ENCODE measurements around the gene ASCL2.

The ASCL2 gene

GRCh38 chr11:2271327-2272227 is 1.2 kb upstream of the ASCL2 start:
- DNase-seq (ENCODE audit: low read depth): no peak

- no peak for DNase-seq (ENCODE audit: low read depth)
These were observed 614 bp upstream of the ASCL2 start for GRCh38 chr11:2271077-2271326.

GRCh38 chr11:2269601-2270321 is 627 bp downstream of the ASCL2 start:
- peak; percentile 51 for DNase-seq (ENCODE audit: low read depth)

GRCh38 chr11:2268729-2269600 is 1.4 kb downstream of the ASCL2 start:
- peak; percentile 5 for DNase-seq (ENCODE audit: low read depth)

GRCh38 chr11:2267851-2268728 is 2.3 kb downstream of the ASCL2 start:
- DNase-seq (ENCODE audit: low read depth): no peak

GRCh38 chr11:2267306-2267850 is 3.0 kb downstream of the ASCL2 start:
- no peak for DNase-seq (ENCODE audit: low read depth)

GRCh38 chr11:2266586-2267305 is 3.6 kb downstream of the ASCL2 start:
- DNase-seq (ENCODE audit: low read depth): no peak

GRCh38 chr11:2265854-2266585 is 4.4 kb downstream of the ASCL2 start:
- DNase-seq (ENCODE audit: low read depth): no peak

- no peak for DNase-seq (ENCODE audit: low read depth)
These were observed 5.0 kb downstream of the ASCL2 start for GRCh38 chr11:2265396-2265795.

- no peak for DNase-seq (ENCODE audit: low read depth)
These were observed 5.9 kb downstream of the ASCL2 start for GRCh38 chr11:2264366-2265053.

GRCh38 chr11:2263724-2264360 is 6.5 kb downstream of the ASCL2 start:
- DNase-seq (ENCODE audit: low read depth): no peak

GRCh38 chr11:2263071-2263565 is 7.3 kb downstream of the ASCL2 start:
- no peak for DNase-seq (ENCODE audit: low read depth)

GRCh38 chr11:2262301-2263070 is 7.9 kb downstream of the ASCL2 start:
- no peak for DNase-seq (ENCODE audit: low read depth)

GRCh38 chr11:2261436-2262230 is 8.8 kb downstream of the ASCL2 start:
- DNase-seq (ENCODE audit: low read depth): no peak

- no peak for DNase-seq (ENCODE audit: low read depth)
These were observed 9.7 kb downstream of the ASCL2 start for GRCh38 chr11:2260491-2261364.

GRCh38 chr11:2259897-2260451 is 10.4 kb downstream of the ASCL2 start:
- no peak for DNase-seq (ENCODE audit: low read depth)
